NB4 (cell line): ENCODE data around the gene CCDC149.

ENCODE experiments used
- MYC ChIP-seq: IDR thresholded peaks from 2 replicates; pipeline ENCODE4 v1.6.1; 2011; ENCODE audit warnings: low read depth, low read length
- POLR2A ChIP-seq: IDR thresholded peaks from 2 replicates; pipeline ENCODE4 v1.6.1; 2011; ENCODE audit warnings: mild to moderate bottlenecking; ENCODE audit not compliant: insufficient read length; ENCODE audit errors: extremely low read depth
- TF ChIP-seq, protein P1 (sequence below): IDR thresholded peaks from 2 replicates; pipeline ENCODE4 v1.6.1; 2011; ENCODE audit warnings: low read depth, low read length
- TF ChIP-seq, protein P2 (sequence below): IDR thresholded peaks from one replicate; pipeline ENCODE4 v1.5.1; 2012; ENCODE audit warnings: low read depth, low read length

DNA sequence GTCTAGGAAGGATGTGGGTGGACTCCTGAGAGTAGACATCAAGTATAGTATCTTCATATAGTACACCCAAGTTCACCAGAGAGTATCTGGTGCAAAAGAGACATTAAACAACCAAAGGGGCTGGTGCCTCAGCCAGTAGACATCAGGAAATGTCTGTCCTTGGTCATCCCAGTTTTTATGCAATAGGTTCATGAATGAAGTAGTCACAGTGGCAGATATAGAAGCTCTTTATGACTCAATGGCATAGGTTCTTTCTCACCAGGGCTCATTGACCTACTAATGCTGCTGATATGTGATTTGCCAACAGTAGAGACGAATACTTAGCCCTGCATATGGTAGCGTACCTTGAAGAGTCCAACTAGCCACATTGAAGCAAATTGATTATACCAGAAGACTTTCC lies 45.0 kb upstream of the CCDC149 start:
- TF ChIP-seq, protein P1, sequence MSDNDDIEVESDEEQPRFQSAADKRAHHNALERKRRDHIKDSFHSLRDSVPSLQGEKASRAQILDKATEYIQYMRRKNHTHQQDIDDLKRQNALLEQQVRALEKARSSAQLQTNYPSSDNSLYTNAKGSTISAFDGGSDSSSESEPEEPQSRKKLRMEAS = no peak
- TF ChIP-seq MYC = no peak
- TF ChIP-seq, protein P2, sequence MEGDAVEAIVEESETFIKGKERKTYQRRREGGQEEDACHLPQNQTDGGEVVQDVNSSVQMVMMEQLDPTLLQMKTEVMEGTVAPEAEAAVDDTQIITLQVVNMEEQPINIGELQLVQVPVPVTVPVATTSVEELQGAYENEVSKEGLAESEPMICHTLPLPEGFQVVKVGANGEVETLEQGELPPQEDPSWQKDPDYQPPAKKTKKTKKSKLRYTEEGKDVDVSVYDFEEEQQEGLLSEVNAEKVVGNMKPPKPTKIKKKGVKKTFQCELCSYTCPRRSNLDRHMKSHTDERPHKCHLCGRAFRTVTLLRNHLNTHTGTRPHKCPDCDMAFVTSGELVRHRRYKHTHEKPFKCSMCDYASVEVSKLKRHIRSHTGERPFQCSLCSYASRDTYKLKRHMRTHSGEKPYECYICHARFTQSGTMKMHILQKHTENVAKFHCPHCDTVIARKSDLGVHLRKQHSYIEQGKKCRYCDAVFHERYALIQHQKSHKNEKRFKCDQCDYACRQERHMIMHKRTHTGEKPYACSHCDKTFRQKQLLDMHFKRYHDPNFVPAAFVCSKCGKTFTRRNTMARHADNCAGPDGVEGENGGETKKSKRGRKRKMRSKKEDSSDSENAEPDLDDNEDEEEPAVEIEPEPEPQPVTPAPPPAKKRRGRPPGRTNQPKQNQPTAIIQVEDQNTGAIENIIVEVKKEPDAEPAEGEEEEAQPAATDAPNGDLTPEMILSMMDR = no peak
- TF ChIP-seq POLR2A = no peak
